ENCODE measurements around the gene NSMCE1. TPM values are rescaled to one million over a fixed set of nuclear protein-coding genes. Genes with fewer than 3 reads are reported as not detected.
"Not testable (repeated sequence)": the region's sequence is repeated elsewhere in the genome, so short reads cannot be mapped to it uniquely, and the experiment has no call there.

The NSMCE1 gene
- total RNA-seq, 1 donor from 2014 or later, result 21.2 TPM

DNA sequence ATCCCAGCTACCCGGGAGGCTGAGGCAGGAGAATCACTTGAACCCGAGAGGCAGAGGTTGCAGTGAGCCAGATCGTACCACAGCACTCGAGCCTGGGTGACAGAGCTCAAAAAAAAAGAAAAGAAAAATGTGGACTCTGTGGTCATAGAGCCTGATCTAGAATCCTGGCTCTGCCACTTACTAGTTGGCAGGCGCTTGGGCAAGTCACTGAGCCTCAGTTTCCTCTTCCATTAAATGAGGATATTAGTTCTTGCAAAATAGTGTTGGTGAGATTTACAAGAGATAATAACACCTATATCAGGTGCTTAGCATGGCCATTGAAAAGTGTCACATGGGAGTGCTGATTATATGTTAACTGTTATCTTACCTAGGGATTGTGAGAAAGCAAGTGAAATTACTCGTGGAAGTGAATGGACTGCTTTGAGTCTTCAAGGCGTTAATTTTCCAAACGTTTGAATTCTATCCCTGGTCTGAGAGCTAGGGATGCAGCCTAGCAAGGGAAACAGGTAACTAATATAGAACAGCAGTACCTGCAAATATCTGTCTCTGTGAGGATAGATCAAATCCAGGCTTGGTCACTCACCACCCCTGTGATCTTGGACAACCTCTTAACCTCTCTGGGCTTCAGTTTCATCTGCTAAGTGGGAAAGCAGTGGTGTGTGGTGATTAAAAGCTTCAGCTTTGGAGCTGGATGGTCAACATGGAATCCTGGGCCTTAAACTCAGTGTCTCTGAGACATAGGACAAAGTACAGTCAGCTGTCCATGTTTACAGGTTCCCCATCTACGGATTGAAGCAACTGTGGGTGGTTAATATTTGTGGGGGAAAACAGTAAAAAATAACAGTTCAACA, 953 bp upstream of the NSMCE1 start:
- no peak for DNase-seq (ENCODE audit: low spot score)
- no peaks in the 10 kb centered on the region for H3K9me3 Mint-ChIP-seq (ENCODE audit: low read depth)
- H3K4me1 Mint-ChIP-seq (ENCODE audit: low read depth), result peaks cover 13% of the 10 kb centered on the region
- no peaks in the 10 kb centered on the region for H3K36me3 Mint-ChIP-seq (ENCODE audit: low read depth)
- peak overlapping the region; percentile 83 for H3K4me3 Mint-ChIP-seq (ENCODE audit: unreplicated experiment)
- H3K27me3 Mint-ChIP-seq (ENCODE audit: low read depth), result no peaks in the 10 kb centered on the region
- no peak overlapping the region for H3K27ac Mint-ChIP-seq (ENCODE audit: unreplicated experiment)
- TF ChIP-seq, protein P1, sequence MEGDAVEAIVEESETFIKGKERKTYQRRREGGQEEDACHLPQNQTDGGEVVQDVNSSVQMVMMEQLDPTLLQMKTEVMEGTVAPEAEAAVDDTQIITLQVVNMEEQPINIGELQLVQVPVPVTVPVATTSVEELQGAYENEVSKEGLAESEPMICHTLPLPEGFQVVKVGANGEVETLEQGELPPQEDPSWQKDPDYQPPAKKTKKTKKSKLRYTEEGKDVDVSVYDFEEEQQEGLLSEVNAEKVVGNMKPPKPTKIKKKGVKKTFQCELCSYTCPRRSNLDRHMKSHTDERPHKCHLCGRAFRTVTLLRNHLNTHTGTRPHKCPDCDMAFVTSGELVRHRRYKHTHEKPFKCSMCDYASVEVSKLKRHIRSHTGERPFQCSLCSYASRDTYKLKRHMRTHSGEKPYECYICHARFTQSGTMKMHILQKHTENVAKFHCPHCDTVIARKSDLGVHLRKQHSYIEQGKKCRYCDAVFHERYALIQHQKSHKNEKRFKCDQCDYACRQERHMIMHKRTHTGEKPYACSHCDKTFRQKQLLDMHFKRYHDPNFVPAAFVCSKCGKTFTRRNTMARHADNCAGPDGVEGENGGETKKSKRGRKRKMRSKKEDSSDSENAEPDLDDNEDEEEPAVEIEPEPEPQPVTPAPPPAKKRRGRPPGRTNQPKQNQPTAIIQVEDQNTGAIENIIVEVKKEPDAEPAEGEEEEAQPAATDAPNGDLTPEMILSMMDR (IDR thresholded peaks at IDR 0.05), result no peak

DNA sequence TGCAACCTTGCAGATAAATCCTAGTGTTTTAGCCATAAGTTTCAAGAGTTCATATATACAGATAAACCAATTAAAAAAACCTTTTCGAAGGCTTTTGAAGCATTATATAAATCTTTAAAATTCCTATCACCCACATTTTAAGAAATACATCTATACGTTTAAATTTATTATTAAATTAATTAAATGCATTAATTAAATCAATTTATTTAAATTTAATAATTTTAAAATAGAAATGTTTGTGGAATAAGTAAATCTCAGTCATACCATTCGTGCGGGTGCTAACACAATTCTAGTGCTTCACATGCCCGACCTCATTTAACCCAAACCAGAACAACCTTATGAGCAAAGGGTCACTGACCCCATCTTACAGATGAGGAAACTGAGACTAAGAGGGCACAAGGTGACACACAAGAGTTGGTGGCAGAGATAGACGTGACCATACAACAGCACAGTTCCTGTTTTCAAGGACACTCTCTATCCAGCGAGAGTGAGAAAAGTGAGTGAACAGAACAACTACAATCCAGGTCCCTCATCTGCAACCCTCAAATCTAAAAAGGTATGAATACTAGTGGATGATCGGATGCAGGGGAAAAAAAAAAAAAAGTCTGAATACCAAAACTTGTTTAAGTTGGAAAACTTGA, 1.4 kb downstream of the NSMCE1 start:
- H3K9me3 Mint-ChIP-seq (ENCODE audit: low read depth), result no peaks in the 10 kb centered on the region
- peak overlapping the region; percentile 18 for H3K4me3 Mint-ChIP-seq (ENCODE audit: unreplicated experiment)
- DNase-seq (ENCODE audit: low spot score), result no peak
- TF ChIP-seq, protein P1 (IDR thresholded peaks at IDR 0.05), result no peak
- no peaks in the 10 kb centered on the region for H3K27me3 Mint-ChIP-seq (ENCODE audit: low read depth)
- no peak overlapping the region for H3K27ac Mint-ChIP-seq (ENCODE audit: unreplicated experiment)
- H3K36me3 Mint-ChIP-seq (ENCODE audit: low read depth), result no peaks in the 10 kb centered on the region
- H3K4me1 Mint-ChIP-seq (ENCODE audit: low read depth), result peaks cover 11% of the 10 kb centered on the region

DNA sequence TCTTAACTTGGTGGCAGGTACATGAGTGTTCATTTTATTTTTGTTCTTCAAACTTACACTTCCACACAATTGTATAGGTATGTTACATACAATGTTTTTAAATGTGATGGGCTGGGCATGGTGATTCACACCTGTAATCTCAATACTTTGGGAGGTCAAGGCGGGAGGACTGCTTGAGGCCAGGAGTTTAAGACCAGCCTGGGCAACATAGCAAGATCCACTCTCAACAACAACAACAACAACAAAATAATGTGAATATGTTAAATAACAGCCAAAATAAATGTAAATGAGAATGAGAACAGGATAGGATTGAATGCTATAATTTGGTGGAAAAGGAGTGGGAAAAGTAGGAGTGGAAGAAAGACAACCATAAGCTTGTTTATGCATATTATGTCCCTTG, 2.6 kb downstream of the NSMCE1 start:
- H3K27ac Mint-ChIP-seq (ENCODE audit: unreplicated experiment), result no peak overlapping the region
- TF ChIP-seq, protein P1 (IDR thresholded peaks at IDR 0.05), result no peak
- H3K4me3 Mint-ChIP-seq (ENCODE audit: unreplicated experiment), result no peak overlapping the region
- peaks cover 11% of the 10 kb centered on the region for H3K4me1 Mint-ChIP-seq (ENCODE audit: low read depth)
- DNase-seq (ENCODE audit: low spot score), result no peak
- H3K9me3 Mint-ChIP-seq (ENCODE audit: low read depth), result no peaks in the 10 kb centered on the region
- no peaks in the 10 kb centered on the region for H3K27me3 Mint-ChIP-seq (ENCODE audit: low read depth)
- H3K36me3 Mint-ChIP-seq (ENCODE audit: low read depth), result no peaks in the 10 kb centered on the region

DNA sequence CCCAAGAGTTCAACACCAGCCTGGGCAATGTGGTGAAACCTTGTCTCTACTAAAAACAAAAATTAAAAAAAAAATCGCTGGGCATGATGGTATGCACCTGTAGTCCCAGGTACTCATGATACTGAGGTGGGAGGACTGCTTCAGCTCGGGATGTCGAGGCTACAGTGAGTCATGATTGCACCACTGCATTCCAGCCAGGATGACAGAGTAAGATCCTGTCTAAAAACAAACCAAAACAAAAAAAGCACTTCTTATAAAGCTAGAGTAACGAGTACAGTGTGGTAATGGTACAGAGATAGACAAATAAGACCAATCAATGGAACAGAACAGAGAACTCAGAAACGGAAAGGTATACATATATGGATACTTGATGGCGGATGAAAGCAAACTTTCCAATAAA, 4.4 kb downstream of the NSMCE1 start:
- Mint-ChIP-seq H3K36me3 (ENCODE audit: low read depth) (no peaks in the 10 kb centered on the region), H3K4me1 (ENCODE audit: low read depth) (peaks cover 11% of the 10 kb centered on the region), H3K27me3 (ENCODE audit: low read depth) (no peaks in the 10 kb centered on the region), H3K4me3 (ENCODE audit: unreplicated experiment) (no peak overlapping the region), H3K27ac (ENCODE audit: unreplicated experiment) (peak overlapping the region; percentile 60), H3K9me3 (ENCODE audit: low read depth) (no peaks in the 10 kb centered on the region)
- TF ChIP-seq, protein P1 (IDR thresholded peaks at IDR 0.05), result no peak
- DNase-seq (ENCODE audit: low spot score), result no peak

DNA sequence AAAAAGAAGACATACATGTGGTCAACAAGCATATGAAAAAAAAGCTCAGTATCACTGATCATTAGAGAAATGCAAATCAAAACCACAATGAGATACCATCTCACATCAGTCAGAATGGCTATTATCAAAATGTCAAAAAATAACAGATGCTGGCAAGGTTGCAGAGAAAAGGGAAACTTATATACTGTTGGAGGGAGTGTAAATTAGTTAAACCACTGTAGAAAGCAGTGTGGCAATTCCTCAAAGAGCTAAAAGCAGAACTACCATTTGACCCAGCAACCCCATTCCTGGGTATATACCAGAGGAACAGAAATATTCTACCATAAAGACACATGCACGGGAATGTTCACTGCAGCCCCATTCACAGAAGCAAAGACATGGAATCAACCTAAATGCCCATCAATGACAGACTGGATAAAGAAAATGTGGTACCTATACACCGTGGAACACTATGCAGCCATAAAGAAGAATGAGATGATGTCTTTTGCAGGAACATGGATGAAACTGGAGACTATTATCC, 5.6 kb downstream of the NSMCE1 start:
- H3K27me3 Mint-ChIP-seq (ENCODE audit: low read depth); DNase-seq (ENCODE audit: low spot score); H3K4me3 Mint-ChIP-seq (ENCODE audit: unreplicated experiment); H3K36me3 Mint-ChIP-seq (ENCODE audit: low read depth); H3K27ac Mint-ChIP-seq (ENCODE audit: unreplicated experiment); H3K9me3 Mint-ChIP-seq (ENCODE audit: low read depth): not testable (repeated sequence)
- peaks cover 13% of the 10 kb centered on the region for H3K4me1 Mint-ChIP-seq (ENCODE audit: low read depth)
